WERI-Rb-1 (cell line): Measurements from ENCODE around the gene HSPBP1.

ENCODE experiments used
- DNase-seq: peaks from one replicate; pipeline ENCODE4 v3.0.0-alpha.2; 2020
- H3K27ac ChIP-seq: fragments of 250-450 bp; sonication (Bioruptor Pico); 2 replicates; pipeline ENCODE4 v1.5.1; 2020; ENCODE audit warnings: mild to moderate bottlenecking, moderate library complexity
- H3K27me3 ChIP-seq: fragments of 250-450 bp; sonication (Bioruptor Pico); 2 replicates; pipeline ENCODE4 v1.5.1; 2021; ENCODE audit warnings: mild to moderate bottlenecking, low read depth, moderate library complexity; ENCODE audit not compliant: insufficient read depth, severe bottlenecking
- H3K36me3 ChIP-seq: fragments of 250-450 bp; sonication (Bioruptor Pico); 2 replicates; pipeline ENCODE4 v1.5.1; 2020; ENCODE audit warnings: mild to moderate bottlenecking, moderate library complexity
- H3K4me3 ChIP-seq: 2 replicates; pipeline ENCODE4 v1.5.1; 2011; ENCODE audit warnings: low read depth, mild to moderate bottlenecking, control low read depth, low read length
- H3K9me3 ChIP-seq: fragments of 250-450 bp; sonication (Bioruptor Pico); 2 replicates; pipeline ENCODE4 v1.5.1; 2021; ENCODE audit warnings: mild to moderate bottlenecking, moderate library complexity; ENCODE audit not compliant: severe bottlenecking
- CTCF ChIP-seq: IDR thresholded peaks from 2 replicates; pipeline ENCODE4 v1.5.1; 2011; ENCODE audit warnings: low read depth, mild to moderate bottlenecking, control low read depth, inconsistent platforms, low read length

The HSPBP1 gene

GRCh38 chr19:55321466-55322137, 41.7 kb upstream of the HSPBP1 start:
- no peaks in the 10 kb centered on the region for H3K36me3 ChIP-seq
- no peak overlapping the region for H3K4me3 ChIP-seq
- no peak for DNase-seq
- H3K27me3 ChIP-seq = no peaks in the 10 kb centered on the region
- no peak for TF ChIP-seq CTCF
- H3K27ac ChIP-seq = no peak overlapping the region
- H3K9me3 ChIP-seq = no peaks in the 10 kb centered on the region

- H3K36me3 ChIP-seq = no peaks in the 10 kb centered on the region
These were observed 41.0 kb upstream of the HSPBP1 start for GRCh38 chr19:55320844-55321419.

GRCh38 chr19:55319785-55320184, 39.9 kb upstream of the HSPBP1 start:
- no peak overlapping the region for H3K4me3 ChIP-seq
- no peak for TF ChIP-seq CTCF
- DNase-seq = no peak

More at GRCh38 chr19:55320844-55321419, 41.0 kb upstream of the HSPBP1 start:
- no peak for TF ChIP-seq CTCF
- no peaks in the 10 kb centered on the region for H3K9me3 ChIP-seq
- DNase-seq = no peak
- no peak overlapping the region for H3K27ac ChIP-seq
- H3K4me3 ChIP-seq = no peak overlapping the region
- H3K27me3 ChIP-seq = no peaks in the 10 kb centered on the region

GRCh38 chr19:55316646-55317045, 36.7 kb upstream of the HSPBP1 start:
- no peaks in the 10 kb centered on the region for H3K27me3 ChIP-seq
- no peaks in the 10 kb centered on the region for H3K36me3 ChIP-seq
- H3K27ac ChIP-seq = no peak overlapping the region
- no peak for TF ChIP-seq CTCF
- H3K9me3 ChIP-seq = no peaks in the 10 kb centered on the region
- DNase-seq = no peak
- H3K4me3 ChIP-seq = no peak overlapping the region

More at GRCh38 chr19:55319785-55320184, 39.9 kb upstream of the HSPBP1 start:
- H3K36me3 ChIP-seq = no peaks in the 10 kb centered on the region
- H3K27me3 ChIP-seq = no peaks in the 10 kb centered on the region
- H3K9me3 ChIP-seq = no peaks in the 10 kb centered on the region
- H3K27ac ChIP-seq = no peak overlapping the region

- no peak for DNase-seq
- H3K27ac ChIP-seq = no peak overlapping the region
- no peaks in the 10 kb centered on the region; the same call in 1 of the 2 replicates for H3K36me3 ChIP-seq
- no peak overlapping the region for H3K4me3 ChIP-seq
- TF ChIP-seq CTCF = no peak
- H3K27me3 ChIP-seq = no peaks in the 10 kb centered on the region
- no peaks in the 10 kb centered on the region for H3K9me3 ChIP-seq
These were observed 36.1 kb upstream of the HSPBP1 start for GRCh38 chr19:55315956-55316525.
